Fibroblast of mammary gland (primary cell): ENCODE results near the gene LBX2.
A peak's percentile ranks its signal among the peaks of the same experiment; 100 is the strongest.

Experiments
- DNase-seq: peaks from one replicate; pipeline ENCODE4 v3.0.0-alpha.2; 2010; ENCODE audit warnings: low read depth
- H3K4me3 ChIP-seq: 2 replicates; pipeline ENCODE4 v1.5.1; 2011; ENCODE audit warnings: low read depth, mild to moderate bottlenecking, low read length, moderate library complexity; ENCODE audit not compliant: control insufficient read depth
- TF ChIP-seq, protein P1 (sequence below): conservative IDR thresholded peaks from 2 replicates; pipeline ENCODE4 v1.5.1; 2011; ENCODE audit warnings: low read depth, low read length, inconsistent platforms; ENCODE audit not compliant: control insufficient read depth, insufficient read depth

LBX2 gene

GRCh38 chr2:74515981-74516633, 16.7 kb upstream of the LBX2 start:
- peak; percentile 44 for DNase-seq

GRCh38 chr2:74515271-74515980, 16.0 kb upstream of the LBX2 start:
- TF ChIP-seq, protein P1, sequence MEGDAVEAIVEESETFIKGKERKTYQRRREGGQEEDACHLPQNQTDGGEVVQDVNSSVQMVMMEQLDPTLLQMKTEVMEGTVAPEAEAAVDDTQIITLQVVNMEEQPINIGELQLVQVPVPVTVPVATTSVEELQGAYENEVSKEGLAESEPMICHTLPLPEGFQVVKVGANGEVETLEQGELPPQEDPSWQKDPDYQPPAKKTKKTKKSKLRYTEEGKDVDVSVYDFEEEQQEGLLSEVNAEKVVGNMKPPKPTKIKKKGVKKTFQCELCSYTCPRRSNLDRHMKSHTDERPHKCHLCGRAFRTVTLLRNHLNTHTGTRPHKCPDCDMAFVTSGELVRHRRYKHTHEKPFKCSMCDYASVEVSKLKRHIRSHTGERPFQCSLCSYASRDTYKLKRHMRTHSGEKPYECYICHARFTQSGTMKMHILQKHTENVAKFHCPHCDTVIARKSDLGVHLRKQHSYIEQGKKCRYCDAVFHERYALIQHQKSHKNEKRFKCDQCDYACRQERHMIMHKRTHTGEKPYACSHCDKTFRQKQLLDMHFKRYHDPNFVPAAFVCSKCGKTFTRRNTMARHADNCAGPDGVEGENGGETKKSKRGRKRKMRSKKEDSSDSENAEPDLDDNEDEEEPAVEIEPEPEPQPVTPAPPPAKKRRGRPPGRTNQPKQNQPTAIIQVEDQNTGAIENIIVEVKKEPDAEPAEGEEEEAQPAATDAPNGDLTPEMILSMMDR: no peak
- DNase-seq: no peak
- no peak overlapping the region for H3K4me3 ChIP-seq

More at GRCh38 chr2:74515981-74516633, 16.7 kb upstream of the LBX2 start:
- TF ChIP-seq, protein P1: no peak
- no peak overlapping the region for H3K4me3 ChIP-seq

- DNase-seq: no peak
- TF ChIP-seq, protein P1: no peak
- no peak within 1 kb of the TSS for H3K4me3 ChIP-seq
These were observed 15.2 kb upstream of the LBX2 start, which contains the start of gene TLX2 for GRCh38 chr2:74514368-74515270. Gene TLX2 (plus strand): TSS chr2:74514450. CDS start chr2:74514807, 357 bp downstream.

GRCh38 chr2:74513605-74514367, 14.4 kb upstream of the LBX2 start:
- DNase-seq: no peak
- H3K4me3 ChIP-seq: no peak overlapping the region
- TF ChIP-seq, protein P1: no peak

- DNase-seq: no peak
- no peak overlapping the region for H3K4me3 ChIP-seq
- TF ChIP-seq, protein P1: no peak
These were observed 13.6 kb upstream of the LBX2 start for GRCh38 chr2:74512744-74513604.
